DMS79 treated with DMSO at 0.1 percent for 48 hours (cell line): ENCODE data around the gene CAMK2N2.

Experiments
- DNase-seq: peaks from one replicate; lab custom pipeline; 2025; lab: John Stamatoyannopoulos, UW

Gene CAMK2N2

GRCh38 chr3:184239708-184240107 lies 21.6 kb downstream of the CAMK2N2 start:
- DNase-seq: no peak

- DNase-seq: no peak
Observed at GRCh38 chr3:184239221-184239620, 22.1 kb downstream of the CAMK2N2 start.

GRCh38 chr3:184238246-184238818 lies 23.0 kb downstream of the CAMK2N2 start:
- DNase-seq: no peak

GRCh38 chr3:184237807-184238206 lies 23.5 kb downstream of the CAMK2N2 start:
- DNase-seq: no peak

- DNase-seq: no peak
Observed at GRCh38 chr3:184237211-184237610, 24.1 kb downstream of the CAMK2N2 start.

- DNase-seq: no peak
Observed at GRCh38 chr3:184236636-184237035, 24.7 kb downstream of the CAMK2N2 start.

GRCh38 chr3:184236033-184236410 lies 25.3 kb downstream of the CAMK2N2 start:
- no peak for DNase-seq

GRCh38 chr3:184235381-184236032 lies 25.8 kb downstream of the CAMK2N2 start:
- no peak for DNase-seq

GRCh38 chr3:184234671-184235380 lies 26.5 kb downstream of the CAMK2N2 start:
- DNase-seq: no peak

GRCh38 chr3:184234224-184234623 lies 27.1 kb downstream of the CAMK2N2 start:
- DNase-seq: peak; percentile 22

GRCh38 chr3:184233127-184233843 lies 28.1 kb downstream of the CAMK2N2 start:
- DNase-seq: no peak

GRCh38 chr3:184231671-184232070 lies 29.7 kb downstream of the CAMK2N2 start:
- DNase-seq: peak; percentile 27

GRCh38 chr3:184230603-184231528 lies 30.5 kb downstream of the CAMK2N2 start:
- DNase-seq: peak; percentile 52

- DNase-seq: no peak
Observed at GRCh38 chr3:184230081-184230602, 31.2 kb downstream of the CAMK2N2 start.

GRCh38 chr3:184229394-184230080 lies 31.8 kb downstream of the CAMK2N2 start, which contains the start of gene VWA5B2:
TSS of gene VWA5B2 (plus strand) at chr3:184229585. CDS start at chr3:184230529, 944 bp downstream.
- peak; percentile 38 for DNase-seq

GRCh38 chr3:184228376-184229137 lies 32.8 kb downstream of the CAMK2N2 start:
- DNase-seq: peak; percentile 14

- no peak for DNase-seq
Observed at GRCh38 chr3:184227481-184227935, 33.8 kb downstream of the CAMK2N2 start.

- DNase-seq: no peak
Observed at GRCh38 chr3:184223946-184224345, 37.4 kb downstream of the CAMK2N2 start.

GRCh38 chr3:184222521-184222920 lies 38.8 kb downstream of the CAMK2N2 start:
- DNase-seq: no peak

- DNase-seq: no peak
Observed at GRCh38 chr3:184218814-184219213, 42.5 kb downstream of the CAMK2N2 start.
